ENCODE results near the gene PTPRN. TPM values are rescaled to one million over a fixed set of nuclear protein-coding genes. Genes with fewer than 3 reads are reported as not detected.

PTPRN gene
- polyA plus RNA-seq, 1 donor from 2014 or later = 66.4 TPM

- H3K9ac ChIP-seq (ENCODE audit: low read length) = no peak within 1 kb of the TSS
- H4K20me1 ChIP-seq (ENCODE audit: insufficient read depth) = no peaks in the 10 kb centered on the region
- H2AFZ ChIP-seq (ENCODE audit: low read depth, low read length) = no peak within 1 kb of the TSS
- no peaks in the 10 kb centered on the region for H3K9me3 ChIP-seq (ENCODE audit: low read length)
- no peak within 1 kb of the TSS for H3K27ac ChIP-seq (ENCODE audit: low read length)
- H3K4me3 ChIP-seq (ENCODE audit: low read length) = no peak within 1 kb of the TSS
- no peaks in the 10 kb centered on the region for H3K36me3 ChIP-seq (ENCODE audit: insufficient read depth, low read length)
- peaks cover 13% of the 10 kb centered on the region for H3F3A ChIP-seq (ENCODE audit: insufficient read depth, low read length, poor library complexity, severe bottlenecking)
- H3K4me2 ChIP-seq (ENCODE audit: low read length) = no peak within 1 kb of the TSS
- peaks cover 38% of the 10 kb centered on the region for H3K27me3 ChIP-seq (ENCODE audit: insufficient read depth, low read depth, low read length)
- TF ChIP-seq CTCF (IDR thresholded peaks at IDR 0.05; ENCODE audit: poor library complexity, severe bottlenecking) (no peak), REST (IDR thresholded peaks at IDR 0.05; ENCODE audit: borderline replicate concordance) (no peak), MXI1 (conservative IDR thresholded peaks at IDR 0.05; ENCODE audit: poor library complexity, severe bottlenecking) (no peak), SMC3 (conservative IDR thresholded peaks at IDR 0.05; ENCODE audit: poor library complexity) (no peak), EP300 (conservative IDR thresholded peaks at IDR 0.05; ENCODE audit: poor library complexity, severe bottlenecking) (no peak), TAF1 (IDR thresholded peaks at IDR 0.05; ENCODE audit: low read depth) (no peak), EZH2 (IDR thresholded peaks at IDR 0.05; ENCODE audit: borderline replicate concordance, insufficient read depth, low read length, poor library complexity, severe bottlenecking) (no peak), POLR2AphosphoS5 (IDR thresholded peaks at IDR 0.05) (no peak), RAD21 (conservative IDR thresholded peaks at IDR 0.05) (no peak)
- H3K79me2 ChIP-seq (replicated peaks; ENCODE audit: insufficient read depth, low read length) = no peaks in the 10 kb centered on the region
- H3K9me2 ChIP-seq (ENCODE audit: insufficient read depth, low read length) = no peaks in the 10 kb centered on the region
These were observed 23.3 kb upstream of the PTPRN start, which contains the start of gene RESP18 for GRCh38 chr2:219332542-219332941. RESP18 (minus strand) TSS chr2:219332744.

GRCh38 chr2:219331560-219332213, 22.5 kb upstream of the PTPRN start:
- H3K9me2 ChIP-seq (ENCODE audit: insufficient read depth, low read length) = no peaks in the 10 kb centered on the region
- no peaks in the 10 kb centered on the region for H3K79me2 ChIP-seq (replicated peaks; ENCODE audit: insufficient read depth, low read length)
- H3K9ac ChIP-seq (ENCODE audit: low read length) = no peak overlapping the region
- no peak overlapping the region for H3K27ac ChIP-seq (ENCODE audit: low read length)
- no peak overlapping the region for H2AFZ ChIP-seq (ENCODE audit: low read depth, low read length)
- no peaks in the 10 kb centered on the region for H3K9me3 ChIP-seq (ENCODE audit: low read length)
- no peaks in the 10 kb centered on the region for H4K20me1 ChIP-seq (ENCODE audit: insufficient read depth)
- no peaks in the 10 kb centered on the region for H3K36me3 ChIP-seq (ENCODE audit: insufficient read depth, low read length)
- TF ChIP-seq REST (IDR thresholded peaks at IDR 0.05; ENCODE audit: borderline replicate concordance) (peak; percentile 74), MXI1 (conservative IDR thresholded peaks at IDR 0.05; ENCODE audit: poor library complexity, severe bottlenecking) (no peak), EZH2 (IDR thresholded peaks at IDR 0.05; ENCODE audit: borderline replicate concordance, insufficient read depth, low read length, poor library complexity, severe bottlenecking) (no peak), EP300 (conservative IDR thresholded peaks at IDR 0.05; ENCODE audit: poor library complexity, severe bottlenecking) (no peak), SMC3 (conservative IDR thresholded peaks at IDR 0.05; ENCODE audit: poor library complexity) (no peak), RAD21 (conservative IDR thresholded peaks at IDR 0.05) (no peak), TAF1 (IDR thresholded peaks at IDR 0.05; ENCODE audit: low read depth) (no peak), POLR2AphosphoS5 (IDR thresholded peaks at IDR 0.05) (no peak)
- H3K4me2 ChIP-seq (ENCODE audit: low read length) = no peak overlapping the region
- H3F3A ChIP-seq (ENCODE audit: insufficient read depth, low read length, poor library complexity, severe bottlenecking) = peaks cover 13% of the 10 kb centered on the region
- H3K27me3 ChIP-seq (ENCODE audit: insufficient read depth, low read depth, low read length) = peaks cover 38% of the 10 kb centered on the region
- H3K4me3 ChIP-seq (ENCODE audit: low read length) = no peak overlapping the region
